Panc1 (cell line): Measurements from ENCODE around the gene ASCL2. TPM values are rescaled to one million over a fixed set of nuclear protein-coding genes. Genes with fewer than 3 reads are reported as not detected.

ENCODE experiments used
- ATAC-seq: fragments of 200-7000 bp; cut with Tn5 transposase; 2 replicates; pipeline ENCODE4 v1.9.1; 2020; ENCODE audit warnings: mild to moderate bottlenecking, moderate library complexity
- BruUV-seq: library from RNA; stranded (reverse); fragments of 400-500 nt; replicated peaks from 2 replicates; lab custom pipeline; 2021; lab: Mats Ljungman, UMichigan
- CTCF ChIA-PET: fragments of 300-600 bp; sonication (Branson Sonifier 250); formaldehyde crosslinking; loops from one replicate; lab custom pipeline; 2022; ENCODE audit warnings: antibody characterized with exemption; lab: Charles Lee
- POLR2A ChIA-PET: fragments of 300-600 bp; sonication (Branson Sonifier 250); formaldehyde crosslinking; loops from one replicate; lab custom pipeline; 2022; ENCODE audit warnings: antibody characterized with exemption; lab: Charles Lee
- DNase-seq: peaks from one replicate; pipeline ENCODE4 v3.0.0-alpha.2; 2010; ENCODE audit warnings: low read depth, low spot score
- H3K27ac ChIP-seq: 2 replicates; pipeline ENCODE4 v1.5.1; 2011; ENCODE audit warnings: mild to moderate bottlenecking, low read length, inconsistent platforms
- H3K27me3 ChIP-seq: fragments of 200-500 bp; sonication (Bioruptor generic); 2 replicates; pipeline ENCODE4 v1.6.0; 2014; ENCODE audit warnings: low read length, inconsistent platforms; ENCODE audit not compliant: control insufficient read depth, insufficient read depth
- H3K36me3 ChIP-seq: fragments of 200-500 bp; sonication (Bioruptor generic); 2 replicates; pipeline ENCODE4 v1.5.1; 2014; ENCODE audit warnings: inconsistent platforms, mild to moderate bottlenecking, low read length, moderate library complexity; ENCODE audit not compliant: control insufficient read depth, insufficient read depth
- H3K4me1 ChIP-seq: 2 replicates; pipeline ENCODE4 v1.5.1; 2011; ENCODE audit warnings: inconsistent platforms, mild to moderate bottlenecking, low read length, moderate library complexity; ENCODE audit not compliant: control insufficient read depth, insufficient read depth
- H3K4me3 ChIP-seq, 2 experiments: 2 replicates each; pipeline ENCODE4 v1.5.1; 2011 to 2012; ENCODE audit warnings: low read depth in 2 of 2, low read length in 2 of 2, mild to moderate bottlenecking in 2 of 2, inconsistent platforms in 1 of 2, moderate library complexity in 1 of 2
- H3K9me3 ChIP-seq: fragments of 200-500 bp; sonication (Bioruptor generic); 2 replicates; pipeline ENCODE4 v1.5.1; 2014; ENCODE audit warnings: low read depth, mild to moderate bottlenecking, inconsistent platforms, low read length, moderate library complexity; ENCODE audit not compliant: control insufficient read depth, insufficient read depth
- POLR2AphosphoS5 ChIP-seq: IDR thresholded peaks from 2 replicates; pipeline ENCODE4 v1.6.1; 2012; ENCODE audit warnings: mild to moderate bottlenecking, low read depth, low read length, moderate library complexity
- SIN3A ChIP-seq: IDR thresholded peaks from 2 replicates; pipeline ENCODE4 v1.6.1; 2012; ENCODE audit warnings: low read depth, mild to moderate bottlenecking, low read length, moderate library complexity, borderline replicate concordance; ENCODE audit not compliant: insufficient read depth
- TCF7L2 ChIP-seq: IDR thresholded peaks from 2 replicates; pipeline ENCODE4 v1.6.1; 2011; ENCODE audit warnings: mild to moderate bottlenecking, low read depth, low read length, inconsistent platforms
- in situ Hi-C: cut with HindIII; loops from 2 replicates; pipeline ENCODE4 v1.10.0; 2016; ENCODE audit warnings: low sequenced_read_pairs, low pct_unique_long_range_greater_than_20kb
- intact Hi-C: fragments of 100-400 bp; cut with micrococcal nuclease; formaldehyde crosslinking; loops from one replicate; pipeline ENCODE4 v1.10.0; 2022; ENCODE audit not compliant: unreplicated experiment
- total RNA-seq: library from RNA; stranded (reverse); gene quantifications from one replicate; pipeline ENCODE4 v1.2.1, GENCODE V29; 2021; ENCODE audit not compliant: unreplicated experiment
- TF ChIP-seq, protein P1 (sequence below), 2 experiments: IDR thresholded peaks; 2 replicates each; pipeline ENCODE4 v1.6.1; 2011 to 2012; ENCODE audit warnings: low read depth in 2 of 2, control low read depth in 1 of 2, low read length in 1 of 2, mild to moderate bottlenecking in 1 of 2, moderate library complexity in 1 of 2; ENCODE audit not compliant: insufficient read depth in 1 of 2
- TF ChIP-seq, protein P2 (sequence below): fragments of 450-650 bp; IDR thresholded peaks from 2 replicates; pipeline ENCODE4 v1.5.1; 2017; ENCODE audit warnings: mild to moderate bottlenecking

Gene ASCL2
- total RNA-seq, 1 experiment from 2014 or later = not detected

DNA sequence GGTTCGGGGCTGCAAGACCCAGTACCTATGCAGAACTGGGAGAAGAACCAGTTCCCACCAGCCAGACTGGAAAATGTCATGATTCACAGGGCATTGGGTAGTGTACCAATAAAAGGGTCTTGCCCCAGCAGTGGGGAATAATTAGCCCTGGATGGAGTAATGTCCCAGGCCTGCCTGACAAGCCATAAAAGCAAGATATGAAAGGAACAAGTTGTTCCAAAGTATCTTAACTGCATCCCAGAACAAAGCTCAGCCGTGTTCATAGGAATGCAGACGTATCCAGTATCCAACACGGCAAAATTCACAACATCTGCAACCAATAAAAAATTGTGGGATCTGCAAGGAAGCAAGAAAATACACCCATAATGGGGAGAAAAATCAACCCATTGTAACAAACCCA, 47.9 kb downstream of the ASCL2 start:
- TF ChIP-seq POLR2AphosphoS5 (no peak), TCF7L2 (no peak), SIN3A (no peak)
- TF ChIP-seq, protein P1, sequence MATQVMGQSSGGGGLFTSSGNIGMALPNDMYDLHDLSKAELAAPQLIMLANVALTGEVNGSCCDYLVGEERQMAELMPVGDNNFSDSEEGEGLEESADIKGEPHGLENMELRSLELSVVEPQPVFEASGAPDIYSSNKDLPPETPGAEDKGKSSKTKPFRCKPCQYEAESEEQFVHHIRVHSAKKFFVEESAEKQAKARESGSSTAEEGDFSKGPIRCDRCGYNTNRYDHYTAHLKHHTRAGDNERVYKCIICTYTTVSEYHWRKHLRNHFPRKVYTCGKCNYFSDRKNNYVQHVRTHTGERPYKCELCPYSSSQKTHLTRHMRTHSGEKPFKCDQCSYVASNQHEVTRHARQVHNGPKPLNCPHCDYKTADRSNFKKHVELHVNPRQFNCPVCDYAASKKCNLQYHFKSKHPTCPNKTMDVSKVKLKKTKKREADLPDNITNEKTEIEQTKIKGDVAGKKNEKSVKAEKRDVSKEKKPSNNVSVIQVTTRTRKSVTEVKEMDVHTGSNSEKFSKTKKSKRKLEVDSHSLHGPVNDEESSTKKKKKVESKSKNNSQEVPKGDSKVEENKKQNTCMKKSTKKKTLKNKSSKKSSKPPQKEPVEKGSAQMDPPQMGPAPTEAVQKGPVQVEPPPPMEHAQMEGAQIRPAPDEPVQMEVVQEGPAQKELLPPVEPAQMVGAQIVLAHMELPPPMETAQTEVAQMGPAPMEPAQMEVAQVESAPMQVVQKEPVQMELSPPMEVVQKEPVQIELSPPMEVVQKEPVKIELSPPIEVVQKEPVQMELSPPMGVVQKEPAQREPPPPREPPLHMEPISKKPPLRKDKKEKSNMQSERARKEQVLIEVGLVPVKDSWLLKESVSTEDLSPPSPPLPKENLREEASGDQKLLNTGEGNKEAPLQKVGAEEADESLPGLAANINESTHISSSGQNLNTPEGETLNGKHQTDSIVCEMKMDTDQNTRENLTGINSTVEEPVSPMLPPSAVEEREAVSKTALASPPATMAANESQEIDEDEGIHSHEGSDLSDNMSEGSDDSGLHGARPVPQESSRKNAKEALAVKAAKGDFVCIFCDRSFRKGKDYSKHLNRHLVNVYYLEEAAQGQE (IDR thresholded peaks at IDR 0.05; ENCODE audit: insufficient read depth in 1 of 2, low read depth in 2 of 2, low read length in 1 of 2) = no peak
- TF ChIP-seq, protein P2, sequence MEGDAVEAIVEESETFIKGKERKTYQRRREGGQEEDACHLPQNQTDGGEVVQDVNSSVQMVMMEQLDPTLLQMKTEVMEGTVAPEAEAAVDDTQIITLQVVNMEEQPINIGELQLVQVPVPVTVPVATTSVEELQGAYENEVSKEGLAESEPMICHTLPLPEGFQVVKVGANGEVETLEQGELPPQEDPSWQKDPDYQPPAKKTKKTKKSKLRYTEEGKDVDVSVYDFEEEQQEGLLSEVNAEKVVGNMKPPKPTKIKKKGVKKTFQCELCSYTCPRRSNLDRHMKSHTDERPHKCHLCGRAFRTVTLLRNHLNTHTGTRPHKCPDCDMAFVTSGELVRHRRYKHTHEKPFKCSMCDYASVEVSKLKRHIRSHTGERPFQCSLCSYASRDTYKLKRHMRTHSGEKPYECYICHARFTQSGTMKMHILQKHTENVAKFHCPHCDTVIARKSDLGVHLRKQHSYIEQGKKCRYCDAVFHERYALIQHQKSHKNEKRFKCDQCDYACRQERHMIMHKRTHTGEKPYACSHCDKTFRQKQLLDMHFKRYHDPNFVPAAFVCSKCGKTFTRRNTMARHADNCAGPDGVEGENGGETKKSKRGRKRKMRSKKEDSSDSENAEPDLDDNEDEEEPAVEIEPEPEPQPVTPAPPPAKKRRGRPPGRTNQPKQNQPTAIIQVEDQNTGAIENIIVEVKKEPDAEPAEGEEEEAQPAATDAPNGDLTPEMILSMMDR = no peak
- no TSS peak for BruUV-seq
- Histone ChIP-seq H3K4me3 (no peak overlapping the region), H3K27me3 (peaks cover 18% of the 10 kb centered on the region), H3K36me3 (no peaks in the 10 kb centered on the region), H3K27ac (no peak overlapping the region), H3K4me1 (no peaks in the 10 kb centered on the region), H3K9me3 (no peaks in the 10 kb centered on the region; the same call in 1 of the 2 replicates)
- intact Hi-C loops = no loop called here
- no peak for ATAC-seq
- CTCF ChIA-PET = interaction anchor here (0.7 kb wide), 1 partner anchor 26 kb away, joined by 3 read pairs; no protein-coding TSS in a partner anchor
- in situ Hi-C loops = no loop called here
- no peak for DNase-seq
- POLR2A ChIA-PET = no interaction called here

DNA sequence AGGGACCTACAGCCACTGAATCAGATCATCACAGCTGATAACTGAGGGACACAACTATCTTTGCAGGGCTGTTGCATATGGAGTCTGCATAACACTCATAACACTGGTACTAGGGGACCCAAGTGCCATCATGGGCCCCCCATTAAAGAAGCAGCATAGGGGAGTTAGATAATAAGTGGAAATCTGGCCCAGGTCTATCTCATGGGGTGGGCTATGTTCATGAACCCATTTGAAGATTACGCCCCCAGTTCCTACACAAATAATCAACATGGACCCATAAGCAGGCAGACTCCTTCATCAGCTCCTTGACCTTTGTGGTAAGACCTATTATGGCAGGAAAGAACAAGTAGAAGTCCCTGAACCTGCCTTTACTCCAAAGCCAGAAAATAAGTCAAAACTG, 48.8 kb downstream of the ASCL2 start:
- TF ChIP-seq, protein P2 = no peak
- TF ChIP-seq, protein P1 (IDR thresholded peaks at IDR 0.05; ENCODE audit: insufficient read depth in 1 of 2, low read depth in 2 of 2, low read length in 1 of 2) = no peak
- TF ChIP-seq SIN3A = no peak
- TF ChIP-seq POLR2AphosphoS5 = no peak
- no peak for TF ChIP-seq TCF7L2
- in situ Hi-C loops = no loop called here
- no TSS peak for BruUV-seq

More for the DNA sequence above, 48.8 kb downstream of the ASCL2 start:
- no peaks in the 10 kb centered on the region for H3K4me1 ChIP-seq
- ChIA-PET POLR2A (no interaction called here), CTCF (no interaction called here)
- H3K4me3 ChIP-seq = no peak overlapping the region
- intact Hi-C loops = no loop called here
- no peaks in the 10 kb centered on the region for H3K36me3 ChIP-seq
- H3K9me3 ChIP-seq = no peaks in the 10 kb centered on the region; the same call in 1 of the 2 replicates
- peaks cover 18% of the 10 kb centered on the region for H3K27me3 ChIP-seq
- ATAC-seq = no peak
- DNase-seq = no peak
- H3K27ac ChIP-seq = no peak overlapping the region
